SK-N-SH treated with all-trans-retinoic acid at 6 μM for 48 hours (cell line): ENCODE data around the gene ALG14.

Experiments
- GLIS3 ChIP-seq: fragments of 250-450 bp; sonication (Bioruptor Pico); IDR thresholded peaks from 2 replicates; pipeline ENCODE4 v1.5.0; 2020; ENCODE audit warnings: mild to moderate bottlenecking, moderate library complexity
- ISL1 ChIP-seq: fragments of 250-450 bp; sonication (Bioruptor Pico); IDR thresholded peaks from 2 replicates; pipeline ENCODE4 v2.1.2; 2022; ENCODE audit warnings: mild to moderate bottlenecking, moderate library complexity
- PPARA ChIP-seq: fragments of 250-450 bp; sonication (Bioruptor Pico); IDR thresholded peaks from 2 replicates; pipeline ENCODE4 v1.5.0; 2020; ENCODE audit warnings: mild to moderate bottlenecking, borderline replicate concordance
- RARB ChIP-seq: fragments of 250-450 bp; sonication (Bioruptor Pico); IDR thresholded peaks from 2 replicates; pipeline ENCODE4 v1.8.0; 2021; ENCODE audit warnings: mild to moderate bottlenecking, moderate library complexity
- ZFP3 ChIP-seq: fragments of 250-450 bp; sonication (Bioruptor Pico); IDR thresholded peaks from 2 replicates; pipeline ENCODE4 v1.5.0; 2020; ENCODE audit warnings: mild to moderate bottlenecking, moderate library complexity
- ZNF70 ChIP-seq: fragments of 450-650 bp; formaldehyde crosslinking; IDR thresholded peaks from 2 replicates; pipeline ENCODE4 v1.5.0; 2020; ENCODE audit warnings: mild to moderate bottlenecking, moderate library complexity
- TF ChIP-seq, protein P1 (sequence below): fragments of 250-450 bp; sonication (Bioruptor Pico); IDR thresholded peaks from 2 replicates; pipeline ENCODE4 v1.5.1; 2021; ENCODE audit warnings: mild to moderate bottlenecking, moderate library complexity
- TF ChIP-seq, protein P2 (sequence below): fragments of 250-450 bp; sonication (Bioruptor Pico); IDR thresholded peaks from 2 replicates; pipeline ENCODE4 v1.8.0; 2020; ENCODE audit warnings: mild to moderate bottlenecking, moderate library complexity, borderline replicate concordance

DNA sequence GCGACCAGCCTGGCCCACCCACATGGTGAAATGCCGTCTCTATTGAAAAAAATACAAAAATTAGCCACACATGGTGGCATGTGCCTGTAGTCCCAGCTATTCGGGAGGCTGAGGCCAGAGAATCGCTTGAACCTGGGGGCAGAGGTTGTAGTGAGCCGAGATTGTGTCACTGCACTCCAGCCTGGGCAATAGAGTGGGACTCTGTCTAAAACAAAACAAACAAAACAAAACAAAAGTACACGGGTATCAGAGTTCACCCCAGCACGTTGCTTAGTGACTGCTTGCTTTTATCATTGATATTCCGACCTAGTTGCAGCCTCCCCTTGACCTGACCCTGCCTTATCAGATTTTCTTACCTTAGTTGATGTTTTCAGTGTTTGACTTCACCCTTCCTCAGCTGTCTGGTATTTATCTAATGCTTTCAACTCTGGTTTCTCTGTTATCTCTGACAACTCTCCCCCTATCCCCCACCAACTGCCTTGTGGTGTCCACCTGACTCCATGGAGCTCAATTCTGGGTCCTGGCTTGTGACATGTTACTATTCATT is 49.5 kb upstream of the ALG14 start:
- TF ChIP-seq ZNF70 (CRISPR knock-in tag): no peak
- TF ChIP-seq RARB: no peak
- TF ChIP-seq, protein P1, sequence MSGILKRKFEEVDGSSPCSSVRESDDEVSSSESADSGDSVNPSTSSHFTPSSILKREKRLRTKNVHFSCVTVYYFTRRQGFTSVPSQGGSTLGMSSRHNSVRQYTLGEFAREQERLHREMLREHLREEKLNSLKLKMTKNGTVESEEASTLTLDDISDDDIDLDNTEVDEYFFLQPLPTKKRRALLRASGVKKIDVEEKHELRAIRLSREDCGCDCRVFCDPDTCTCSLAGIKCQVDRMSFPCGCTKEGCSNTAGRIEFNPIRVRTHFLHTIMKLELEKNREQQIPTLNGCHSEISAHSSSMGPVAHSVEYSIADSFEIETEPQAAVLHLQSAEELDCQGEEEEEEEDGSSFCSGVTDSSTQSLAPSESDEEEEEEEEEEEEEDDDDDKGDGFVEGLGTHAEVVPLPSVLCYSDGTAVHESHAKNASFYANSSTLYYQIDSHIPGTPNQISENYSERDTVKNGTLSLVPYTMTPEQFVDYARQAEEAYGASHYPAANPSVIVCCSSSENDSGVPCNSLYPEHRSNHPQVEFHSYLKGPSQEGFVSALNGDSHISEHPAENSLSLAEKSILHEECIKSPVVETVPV (CRISPR knock-in tag): no peak
- no peak for TF ChIP-seq ZFP3 (CRISPR knock-in tag)
- TF ChIP-seq PPARA (CRISPR knock-in tag): no peak
- no peak for TF ChIP-seq ISL1 (CRISPR knock-in tag)
- TF ChIP-seq, protein P2, sequence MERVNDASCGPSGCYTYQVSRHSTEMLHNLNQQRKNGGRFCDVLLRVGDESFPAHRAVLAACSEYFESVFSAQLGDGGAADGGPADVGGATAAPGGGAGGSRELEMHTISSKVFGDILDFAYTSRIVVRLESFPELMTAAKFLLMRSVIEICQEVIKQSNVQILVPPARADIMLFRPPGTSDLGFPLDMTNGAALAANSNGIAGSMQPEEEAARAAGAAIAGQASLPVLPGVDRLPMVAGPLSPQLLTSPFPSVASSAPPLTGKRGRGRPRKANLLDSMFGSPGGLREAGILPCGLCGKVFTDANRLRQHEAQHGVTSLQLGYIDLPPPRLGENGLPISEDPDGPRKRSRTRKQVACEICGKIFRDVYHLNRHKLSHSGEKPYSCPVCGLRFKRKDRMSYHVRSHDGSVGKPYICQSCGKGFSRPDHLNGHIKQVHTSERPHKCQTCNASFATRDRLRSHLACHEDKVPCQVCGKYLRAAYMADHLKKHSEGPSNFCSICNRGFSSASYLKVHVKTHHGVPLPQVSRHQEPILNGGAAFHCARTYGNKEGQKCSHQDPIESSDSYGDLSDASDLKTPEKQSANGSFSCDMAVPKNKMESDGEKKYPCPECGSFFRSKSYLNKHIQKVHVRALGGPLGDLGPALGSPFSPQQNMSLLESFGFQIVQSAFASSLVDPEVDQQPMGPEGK (CRISPR knock-in tag): no peak
- TF ChIP-seq GLIS3 (CRISPR knock-in tag): no peak
